GM12874 (cell line): ENCODE results near the gene ATP13A4.

Experiments used
- TF ChIP-seq, protein P1 (sequence below): IDR thresholded peaks from 2 replicates; pipeline ENCODE4 v1.5.1; 2011; ENCODE audit warnings: low read depth, mild to moderate bottlenecking, control low read depth, low read length, moderate library complexity; ENCODE audit not compliant: insufficient read depth

ATP13A4 gene

GRCh38 chr3:193418576-193419373 lies 135.9 kb downstream of the ATP13A4 start:
- TF ChIP-seq, protein P1, sequence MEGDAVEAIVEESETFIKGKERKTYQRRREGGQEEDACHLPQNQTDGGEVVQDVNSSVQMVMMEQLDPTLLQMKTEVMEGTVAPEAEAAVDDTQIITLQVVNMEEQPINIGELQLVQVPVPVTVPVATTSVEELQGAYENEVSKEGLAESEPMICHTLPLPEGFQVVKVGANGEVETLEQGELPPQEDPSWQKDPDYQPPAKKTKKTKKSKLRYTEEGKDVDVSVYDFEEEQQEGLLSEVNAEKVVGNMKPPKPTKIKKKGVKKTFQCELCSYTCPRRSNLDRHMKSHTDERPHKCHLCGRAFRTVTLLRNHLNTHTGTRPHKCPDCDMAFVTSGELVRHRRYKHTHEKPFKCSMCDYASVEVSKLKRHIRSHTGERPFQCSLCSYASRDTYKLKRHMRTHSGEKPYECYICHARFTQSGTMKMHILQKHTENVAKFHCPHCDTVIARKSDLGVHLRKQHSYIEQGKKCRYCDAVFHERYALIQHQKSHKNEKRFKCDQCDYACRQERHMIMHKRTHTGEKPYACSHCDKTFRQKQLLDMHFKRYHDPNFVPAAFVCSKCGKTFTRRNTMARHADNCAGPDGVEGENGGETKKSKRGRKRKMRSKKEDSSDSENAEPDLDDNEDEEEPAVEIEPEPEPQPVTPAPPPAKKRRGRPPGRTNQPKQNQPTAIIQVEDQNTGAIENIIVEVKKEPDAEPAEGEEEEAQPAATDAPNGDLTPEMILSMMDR: no peak

DNA sequence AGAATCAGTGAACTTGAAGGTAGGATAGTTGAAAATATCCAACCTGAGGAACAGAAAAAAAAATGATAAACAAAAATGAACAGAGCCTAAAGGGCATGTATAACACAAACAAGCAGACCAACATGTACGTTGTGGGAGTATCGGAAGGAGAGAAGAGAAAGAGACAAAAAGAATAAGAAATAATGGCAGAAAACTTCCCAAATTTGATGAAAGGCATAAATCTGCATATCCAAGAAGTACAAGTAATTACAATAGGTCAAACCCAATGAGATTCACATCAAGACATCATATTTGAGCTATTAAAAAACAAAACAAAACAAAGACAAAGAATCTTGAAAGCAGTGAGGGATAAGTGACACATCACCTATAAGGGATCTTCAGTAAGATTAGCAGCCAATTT lies 138.1 kb downstream of the ATP13A4 start:
- TF ChIP-seq, protein P1: no peak

DNA sequence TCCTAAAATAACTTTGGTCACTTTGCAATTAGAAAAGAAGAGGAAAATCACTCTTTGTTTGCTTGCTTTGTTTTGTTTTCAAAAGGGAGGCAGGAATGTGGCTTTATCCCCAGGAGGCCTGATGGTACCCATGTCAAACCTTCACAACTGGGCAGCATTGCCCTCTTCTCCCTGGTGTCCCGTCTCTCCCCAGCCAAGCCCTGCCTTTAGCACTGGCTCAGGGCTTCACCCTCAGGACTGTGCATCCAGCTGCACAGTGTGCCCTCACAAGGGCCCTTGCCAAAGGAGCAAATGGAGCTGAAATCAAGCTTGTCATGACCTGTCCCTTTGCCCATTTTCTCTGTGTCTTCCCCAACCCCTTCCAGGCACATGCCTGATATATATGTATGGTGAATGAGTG lies 147.0 kb downstream of the ATP13A4 start:
- TF ChIP-seq, protein P1: no peak

DNA sequence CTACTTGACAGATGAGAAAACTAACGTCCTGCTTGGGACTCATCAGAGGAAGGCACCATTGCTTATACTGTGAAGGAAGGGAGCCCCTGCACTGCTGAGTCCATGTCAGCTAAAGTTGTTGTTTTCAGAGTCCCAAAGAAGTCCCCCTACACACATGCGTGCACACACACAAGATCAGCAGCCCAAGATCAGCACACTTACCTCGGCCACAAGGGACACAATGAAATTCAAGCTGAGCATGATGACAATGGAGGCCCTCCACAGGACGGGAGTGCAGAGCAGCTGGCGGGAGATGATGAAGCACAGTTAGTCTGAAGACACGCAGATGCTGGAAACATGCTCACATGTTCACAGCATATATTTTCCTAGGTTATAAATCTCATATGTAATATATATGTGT lies 147.6 kb downstream of the ATP13A4 start:
- TF ChIP-seq, protein P1: no peak

- TF ChIP-seq, protein P1: no peak
Observed at GRCh38 chr3:193403307-193403706, 151.4 kb downstream of the ATP13A4 start.

GRCh38 chr3:193400304-193400703 lies 154.4 kb downstream of the ATP13A4 start:
- TF ChIP-seq, protein P1: no peak

DNA sequence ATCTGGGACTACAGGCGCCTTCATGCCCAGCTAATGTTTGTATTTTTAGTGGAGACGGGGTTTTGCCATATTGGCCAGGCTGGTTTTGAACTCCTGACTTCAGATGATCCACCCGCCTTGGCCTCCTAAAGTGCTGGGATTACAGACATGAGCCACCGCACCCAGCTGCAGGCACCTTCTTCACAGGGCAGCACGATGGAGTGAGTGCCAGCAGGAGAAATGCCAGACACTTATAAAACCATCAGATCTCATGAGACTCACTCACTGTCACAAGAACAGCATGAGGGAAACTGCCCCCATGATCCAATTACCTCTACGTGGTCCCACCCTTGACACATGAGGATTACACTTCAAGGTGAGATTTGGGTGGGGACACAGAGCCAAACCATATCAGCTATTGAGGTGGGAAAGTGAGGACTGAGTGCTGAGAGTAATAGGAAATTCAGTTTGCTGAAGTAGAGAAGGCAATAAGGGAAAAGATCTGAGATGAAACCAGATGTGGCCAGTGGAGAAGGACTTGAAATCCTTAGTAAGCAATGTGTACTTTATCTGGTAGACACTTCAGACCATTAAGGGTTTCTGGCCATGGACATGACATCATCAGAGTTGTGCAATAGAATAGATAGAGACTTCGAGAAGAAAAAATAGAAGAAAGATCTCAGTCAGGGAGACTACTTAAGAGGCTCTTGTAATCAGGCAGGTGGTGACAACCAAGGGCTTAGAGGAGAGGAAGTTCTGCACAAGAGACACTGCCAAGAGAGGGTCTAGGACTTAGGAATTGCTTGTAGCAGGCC lies 158.0 kb downstream of the ATP13A4 start:
- TF ChIP-seq, protein P1: no peak
